OCI-M2 (cell line): ENCODE results near the gene KIF2C.
"Not testable (repeated sequence)": the region's sequence is repeated elsewhere in the genome, so short reads cannot be mapped to it uniquely, and the experiment has no call there.

ENCODE experiments used
- DNase-seq: peaks from one replicate; lab custom pipeline; 2025; ENCODE audit not compliant: unreplicated experiment; lab: John Stamatoyannopoulos, UW

The KIF2C gene

DNA sequence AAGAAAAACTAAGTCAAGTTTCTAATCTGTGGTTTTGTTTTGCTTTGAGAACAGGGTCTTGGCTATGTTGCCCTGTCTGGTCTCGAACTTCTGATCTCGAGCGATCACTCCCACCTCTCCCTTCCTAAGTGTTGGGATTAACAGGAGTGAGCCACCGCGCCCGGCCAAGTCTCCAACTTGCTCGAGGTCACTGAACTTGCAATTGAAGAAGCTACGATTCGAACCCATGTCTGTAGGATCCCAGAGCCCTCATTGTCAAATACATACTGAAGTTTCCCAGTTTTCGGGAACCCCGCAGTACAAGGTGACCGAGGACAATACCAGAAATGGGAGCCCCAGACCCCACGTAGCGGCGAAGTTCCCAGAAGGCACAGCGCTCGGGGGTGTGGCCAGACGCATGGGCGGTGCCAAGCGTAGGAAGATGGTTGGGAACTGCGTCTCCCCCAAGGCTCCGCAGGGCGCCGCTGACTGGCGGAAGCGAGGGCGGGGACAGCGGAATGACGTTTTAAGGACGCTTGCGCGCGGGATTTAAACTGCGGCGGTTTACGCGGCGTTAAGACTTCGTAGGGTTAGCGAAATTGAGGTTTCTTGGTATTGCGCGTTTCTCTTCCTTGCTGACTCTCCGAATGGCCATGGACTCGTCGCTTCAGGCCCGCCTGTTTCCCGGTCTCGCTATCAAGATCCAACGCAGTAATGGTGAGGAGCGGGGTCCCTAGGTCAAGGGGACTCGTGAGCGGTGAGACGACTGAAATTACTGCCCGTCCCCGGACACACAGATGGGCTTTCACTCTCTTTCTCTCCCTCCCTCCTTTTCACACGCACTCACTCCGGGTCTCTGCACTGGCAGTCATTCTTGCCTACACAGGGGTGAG is at the start of gene KIF2C:
Gene KIF2C, plus strand, starts transcription at position 531 of the 872 bp plus-strand sequence. Its CDS starts 96 bp downstream, at position 627.
- peak; percentile 78 for DNase-seq

DNA sequence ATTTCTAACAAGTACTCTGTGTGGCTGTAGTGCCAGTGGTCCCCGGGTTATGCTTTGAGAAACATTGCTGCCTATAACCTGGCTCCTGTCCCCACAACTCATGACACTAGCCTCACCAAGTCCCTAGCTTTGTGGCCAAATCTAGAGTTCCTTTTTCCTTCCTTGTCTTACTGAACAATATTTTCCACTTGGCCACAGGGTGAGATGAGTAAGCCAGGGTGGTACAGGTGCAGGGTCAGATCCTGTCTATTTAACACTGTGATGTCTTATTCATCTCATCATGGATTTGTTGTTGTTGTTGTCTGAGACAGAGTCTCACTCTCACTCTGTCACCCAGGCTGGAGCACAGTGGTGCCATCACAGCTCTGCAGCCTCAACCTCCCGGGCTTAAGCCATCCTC is 46.5 kb upstream of the KIF2C start:
- no peak for DNase-seq

DNA sequence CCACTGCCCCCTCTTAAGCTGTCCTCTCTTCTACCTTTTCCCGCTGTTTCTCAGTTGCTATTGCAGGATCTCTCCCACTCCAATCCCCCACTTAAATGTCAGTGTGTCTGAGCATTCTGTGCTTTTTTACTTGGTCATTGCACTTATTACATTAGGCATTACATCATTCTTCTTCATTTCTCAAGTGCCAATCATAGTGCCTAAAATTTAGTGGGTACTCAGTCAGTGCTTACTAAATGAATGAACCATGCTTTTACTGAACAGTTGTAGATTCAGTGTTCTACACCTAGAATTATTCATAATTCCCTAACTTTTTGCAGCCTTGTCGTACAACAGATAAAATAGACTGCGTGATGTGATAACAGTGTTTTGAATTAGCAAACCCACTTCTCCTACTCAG is 45.7 kb upstream of the KIF2C start:
- no peak for DNase-seq

DNA sequence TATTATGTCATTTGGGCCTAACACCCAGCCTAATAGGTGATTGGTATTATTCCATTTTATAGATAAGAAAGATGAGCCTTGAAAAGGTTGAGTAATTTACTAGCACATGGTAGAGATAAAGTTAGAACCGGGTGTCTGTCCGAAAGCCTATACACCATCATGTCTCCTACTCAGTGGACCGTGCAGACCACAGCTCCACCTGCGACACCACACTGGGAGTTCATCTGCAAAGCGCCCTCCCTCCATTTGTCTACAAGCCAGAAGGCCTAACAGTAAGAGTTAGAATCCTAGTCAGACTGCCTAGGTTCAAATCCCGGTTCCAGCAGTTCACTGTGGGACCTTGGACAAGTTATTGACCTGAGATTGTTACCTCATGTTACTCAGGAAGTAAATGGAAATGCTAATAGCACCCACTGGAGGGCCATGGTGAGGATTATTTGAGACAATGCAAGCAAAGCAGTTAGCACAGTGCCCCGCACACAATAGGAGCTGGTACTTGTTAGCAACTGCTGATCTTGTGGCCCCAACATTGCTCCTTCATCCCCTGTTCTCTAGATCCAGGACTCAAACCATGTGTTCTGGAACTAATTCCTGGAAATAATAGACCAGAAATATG is 44.7 kb upstream of the KIF2C start:
- DNase-seq, result no peak

- no peak for DNase-seq
Measured at GRCh38 chr1:44695671-44696070, 44.0 kb upstream of the KIF2C start.

DNA sequence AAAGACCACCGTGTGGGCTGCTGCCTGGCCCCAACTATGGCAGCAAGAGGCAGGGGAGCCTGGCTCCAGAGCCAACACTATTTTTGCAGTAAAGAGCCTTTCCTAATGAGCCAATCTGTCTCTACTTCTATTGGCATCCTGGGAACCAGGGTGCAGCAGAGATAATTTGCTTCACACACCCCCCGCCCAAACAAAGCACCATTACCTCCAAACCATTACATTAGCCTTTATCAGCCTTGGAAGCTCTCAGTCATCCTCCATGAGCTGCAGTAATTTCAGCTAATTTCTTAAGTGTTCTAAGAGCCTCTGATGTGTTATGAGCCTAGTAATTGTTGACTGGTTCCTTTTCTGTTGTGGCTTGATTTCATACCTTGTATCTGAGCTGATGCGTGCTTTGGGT is 43.5 kb upstream of the KIF2C start:
- no peak for DNase-seq

- DNase-seq, result no peak
Measured at GRCh38 chr1:44696789-44697345, 42.8 kb upstream of the KIF2C start.

DNA sequence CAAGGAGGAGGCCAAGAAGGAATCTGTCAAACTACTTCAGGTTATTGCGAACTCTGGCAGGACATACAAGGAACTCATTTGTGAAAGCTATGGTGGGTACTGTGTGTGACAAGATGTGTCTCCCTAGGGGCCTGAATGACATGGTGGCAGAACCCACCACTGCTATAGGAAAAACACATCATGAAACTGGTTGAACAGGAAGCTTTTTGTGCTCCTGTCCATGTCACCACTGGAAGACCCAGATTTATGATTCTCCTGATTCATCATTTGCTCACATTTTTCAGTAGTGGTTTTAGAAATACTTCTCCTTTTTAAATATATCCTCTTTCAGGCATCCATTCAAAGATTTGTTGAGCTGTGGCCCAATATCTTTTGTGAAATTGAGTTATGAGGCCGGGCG is 41.5 kb upstream of the KIF2C start:
- DNase-seq, result no peak

- not testable (repeated sequence) for DNase-seq
Measured at GRCh38 chr1:44699375-44699774, 40.3 kb upstream of the KIF2C start.

DNA sequence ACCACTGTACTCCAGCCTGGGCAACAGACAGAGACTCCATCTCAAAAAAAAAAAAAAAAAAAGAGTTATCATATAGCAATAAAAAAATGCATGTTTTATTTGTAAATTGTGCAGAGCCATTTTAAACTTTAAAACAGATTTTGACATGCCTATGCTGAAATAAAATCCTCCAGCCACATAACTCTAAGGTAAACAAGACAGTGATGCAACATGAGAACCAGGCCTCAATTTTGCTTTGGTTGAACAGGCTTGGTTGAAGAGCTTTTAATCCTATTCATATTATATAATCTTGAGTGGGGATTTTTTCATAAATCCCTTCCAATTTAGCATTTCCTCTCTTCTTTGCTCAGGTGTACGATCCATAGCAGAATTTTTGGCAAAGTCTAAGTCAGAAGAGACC is 39.1 kb upstream of the KIF2C start:
- no peak for DNase-seq

DNA sequence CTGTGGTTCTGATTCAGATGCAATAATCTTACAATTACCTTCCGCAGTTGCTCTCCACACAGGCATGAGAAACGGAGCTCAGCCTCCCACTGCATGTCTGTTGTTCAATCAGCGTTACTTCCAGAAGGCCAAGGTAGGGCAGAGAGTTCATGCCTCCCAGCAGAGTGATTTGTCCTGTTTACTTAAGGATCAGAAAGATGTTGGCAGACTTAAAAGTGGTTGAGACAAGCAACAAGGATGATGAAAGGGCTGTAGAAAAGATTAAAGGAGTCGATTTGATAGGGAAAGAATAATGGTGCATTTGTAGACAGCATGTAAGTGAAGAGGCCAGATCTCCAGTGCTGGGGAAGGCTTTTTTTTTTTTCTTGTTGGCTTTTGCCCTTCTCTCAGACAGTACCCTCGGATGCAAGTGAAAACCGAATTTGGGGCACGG is 38.5 kb upstream of the KIF2C start:
- DNase-seq, result no peak

- DNase-seq, result no peak
Measured at GRCh38 chr1:44705470-44705869, 34.2 kb upstream of the KIF2C start.

GRCh38 chr1:44705938-44706337 is 33.7 kb upstream of the KIF2C start:
- DNase-seq, result no peak

DNA sequence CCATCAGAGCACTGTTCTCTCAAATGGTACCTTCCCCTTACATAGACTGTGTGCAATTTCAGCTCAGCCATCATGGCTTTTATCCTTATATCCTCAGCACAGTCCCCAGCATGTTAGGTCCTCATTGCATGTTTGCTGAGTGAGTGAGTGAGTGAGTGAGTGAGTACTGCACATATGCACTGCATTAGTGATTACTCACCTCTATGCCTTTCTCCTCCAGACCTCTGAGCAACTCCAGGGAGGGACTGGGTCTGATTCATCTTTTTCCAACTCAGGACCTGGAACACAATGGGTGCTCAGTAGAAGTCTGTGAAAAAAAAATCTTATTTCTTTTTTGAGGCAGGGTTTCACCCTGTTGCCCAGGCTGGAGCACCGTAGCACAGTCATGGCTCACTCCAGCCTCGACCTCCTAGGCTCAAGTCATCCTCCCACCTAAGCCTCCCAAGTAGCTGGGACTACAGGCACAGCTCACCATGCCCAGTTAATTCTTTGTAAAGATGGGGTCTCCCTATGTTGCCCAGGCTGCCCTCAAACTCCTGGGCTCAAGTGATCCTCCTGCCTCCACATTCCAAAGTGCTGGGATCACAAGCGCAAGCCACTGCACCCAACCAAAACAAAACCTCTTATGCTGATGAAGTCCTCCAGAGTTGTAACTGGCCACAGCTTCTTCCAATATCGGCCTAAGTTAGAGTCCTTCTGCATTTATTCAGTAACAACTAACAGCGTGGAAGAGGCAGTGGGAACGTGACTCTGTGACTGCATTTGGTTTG is 32.3 kb upstream of the KIF2C start:
- no peak for DNase-seq

DNA sequence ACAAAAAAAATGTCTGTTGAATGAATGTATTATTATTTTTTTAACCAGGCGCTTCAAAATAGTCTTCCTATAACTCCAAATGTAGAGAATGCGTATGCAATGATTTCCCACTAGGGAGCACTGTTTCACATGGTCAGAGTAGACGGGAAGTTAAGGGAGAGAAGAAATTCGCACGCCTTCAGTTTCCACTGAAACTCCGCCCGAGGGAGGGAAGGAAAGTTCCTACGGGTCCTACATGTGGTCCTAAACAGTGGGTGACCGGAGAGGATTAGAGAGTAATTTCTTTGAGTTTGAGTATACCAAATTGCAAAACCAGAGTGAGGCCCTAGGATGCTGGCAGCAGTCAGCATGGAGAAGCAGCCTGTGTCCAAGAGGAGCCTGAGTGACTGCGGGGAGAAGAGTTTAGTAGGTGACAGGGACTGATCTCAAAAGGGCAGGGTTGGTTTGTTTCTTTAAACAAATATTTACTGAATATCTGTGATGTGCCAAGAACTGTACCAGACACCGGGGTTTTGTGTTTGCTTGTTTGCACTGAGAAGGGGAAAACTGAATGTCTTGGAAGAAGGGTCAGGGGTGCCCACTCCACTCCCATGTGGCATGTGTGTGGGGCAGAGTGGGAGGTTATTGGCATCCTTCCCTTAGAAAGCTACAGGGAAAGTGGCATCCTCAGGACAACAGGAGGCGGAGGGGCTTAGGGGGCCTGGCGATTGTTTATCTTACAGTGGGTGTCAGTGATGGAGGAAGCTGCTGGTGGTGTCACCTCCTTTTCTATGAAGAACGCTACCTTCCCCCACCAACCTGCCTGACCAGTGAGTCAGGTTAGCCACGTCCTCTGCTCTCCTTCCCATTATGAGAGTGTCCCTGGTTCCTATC is 31.4 kb upstream of the KIF2C start:
- no peak for DNase-seq

- no peak for DNase-seq
Measured at GRCh38 chr1:44713321-44713781, 26.3 kb upstream of the KIF2C start.

DNA sequence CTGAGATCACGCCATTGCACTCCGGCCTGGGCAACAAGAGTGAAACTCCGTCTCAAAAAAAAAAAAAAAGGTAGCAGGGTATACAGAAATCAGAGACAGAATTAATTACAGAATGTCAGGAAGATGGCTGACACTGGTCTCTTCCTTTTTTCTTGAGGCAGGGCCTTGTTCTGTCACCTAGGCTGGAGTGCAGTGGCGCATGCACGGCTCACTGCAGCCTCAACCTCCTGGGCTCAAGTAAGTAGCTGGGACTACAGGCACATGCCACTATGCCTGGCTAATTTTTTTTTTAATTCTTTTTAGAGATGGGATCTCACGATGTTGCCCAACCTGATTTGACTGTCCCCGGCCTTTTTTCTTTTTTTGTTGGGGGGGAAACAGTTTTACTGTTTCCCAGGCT is 25.1 kb upstream of the KIF2C start:
- no peak for DNase-seq

DNA sequence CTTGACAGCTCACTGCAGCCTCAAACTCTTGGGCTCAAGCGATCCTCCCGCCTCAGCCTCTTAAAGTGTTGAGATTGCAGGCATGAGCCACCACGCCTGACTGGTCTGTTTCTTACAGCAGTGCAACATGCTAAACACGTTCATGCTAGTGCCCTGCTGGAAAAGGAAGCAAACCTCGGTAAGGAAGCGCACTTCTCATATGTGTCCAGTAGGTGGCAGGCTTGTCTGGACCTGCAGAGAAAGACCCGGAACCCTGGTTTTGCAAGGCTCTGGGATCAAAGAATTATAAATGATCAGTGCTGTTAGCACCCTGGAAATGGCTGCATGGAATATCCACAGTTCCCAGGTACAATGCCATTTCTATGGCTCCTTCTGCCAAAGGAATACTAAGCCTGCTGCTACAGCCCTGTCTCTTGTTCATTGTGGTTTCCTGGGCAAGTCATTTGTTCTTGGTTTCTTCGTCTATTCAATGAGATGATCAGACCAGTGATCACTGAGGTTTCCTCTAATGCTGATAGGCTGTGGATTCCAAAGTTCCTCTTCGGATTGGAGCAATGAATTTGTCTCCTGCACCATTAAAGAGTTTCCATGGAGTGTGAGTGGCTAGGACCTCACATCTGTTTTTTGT is 24.6 kb upstream of the KIF2C start:
- peak; percentile 28 for DNase-seq

DNA sequence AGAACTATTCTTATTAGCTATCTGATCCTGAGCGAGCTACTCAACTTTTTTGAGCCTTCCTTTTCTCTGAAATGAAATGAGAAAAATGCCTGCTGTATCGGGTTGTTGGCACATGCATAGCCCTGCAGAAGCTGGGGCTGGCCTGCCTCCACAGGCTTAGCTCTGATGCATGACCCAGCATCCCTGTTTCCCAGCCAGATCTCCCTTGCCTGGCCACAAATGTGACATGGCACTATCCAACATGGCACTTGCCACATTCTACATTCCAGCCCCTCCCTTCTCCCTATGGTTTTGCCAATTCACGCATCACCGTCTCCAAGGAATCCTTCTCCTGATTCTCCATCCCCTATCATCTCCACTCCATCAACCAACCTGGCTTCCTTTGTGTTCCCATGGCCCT is 22.5 kb upstream of the KIF2C start:
- no peak for DNase-seq

- no peak for DNase-seq
Measured at GRCh38 chr1:44717653-44718052, 22.0 kb upstream of the KIF2C start.
